GM19025 (cell line): Measurements from ENCODE around the gene IL4R.
"Not testable (repeated sequence)": the region's sequence is repeated elsewhere in the genome, so short reads cannot be mapped to it uniquely, and the experiment has no call there.

Experiments
- ATAC-seq: cut with Tn5 transposase; IDR thresholded peaks from one replicate; pipeline ENCODE4 v1.9.1; 2021; ENCODE audit warnings: mild to moderate bottlenecking, low read depth, moderate library complexity; ENCODE audit not compliant: unreplicated experiment

Gene IL4R

GRCh38 chr16:27327586-27327915, 13.8 kb downstream of the IL4R start:
- no peak for ATAC-seq

GRCh38 chr16:27328937-27329336, 15.2 kb downstream of the IL4R start:
- no peak for ATAC-seq

GRCh38 chr16:27329376-27330079, 15.8 kb downstream of the IL4R start:
- ATAC-seq: not testable (repeated sequence)

GRCh38 chr16:27330542-27330941, 16.8 kb downstream of the IL4R start:
- ATAC-seq: no peak

- no peak for ATAC-seq
These were observed 18.3 kb downstream of the IL4R start for GRCh38 chr16:27332105-27332504.

- no peak for ATAC-seq
These were observed 19.3 kb downstream of the IL4R start for GRCh38 chr16:27333104-27333503.

- ATAC-seq: no peak
These were observed 19.8 kb downstream of the IL4R start for GRCh38 chr16:27333549-27333948.

- no peak for ATAC-seq
These were observed 20.5 kb downstream of the IL4R start for GRCh38 chr16:27334192-27334764.

- ATAC-seq: no peak
These were observed 21.1 kb downstream of the IL4R start for GRCh38 chr16:27334838-27335237.

- ATAC-seq: no peak
These were observed 21.7 kb downstream of the IL4R start for GRCh38 chr16:27335349-27336053.

GRCh38 chr16:27337024-27337423, 23.2 kb downstream of the IL4R start:
- ATAC-seq: no peak

GRCh38 chr16:27339180-27339579, 25.4 kb downstream of the IL4R start:
- ATAC-seq: no peak

- ATAC-seq: no peak
These were observed 26.9 kb downstream of the IL4R start for GRCh38 chr16:27340654-27341053.

- no peak for ATAC-seq
These were observed 27.8 kb downstream of the IL4R start for GRCh38 chr16:27341549-27341948.

GRCh38 chr16:27341971-27342370, 28.2 kb downstream of the IL4R start:
- ATAC-seq: no peak

- ATAC-seq: no peak
These were observed 30.9 kb downstream of the IL4R start for GRCh38 chr16:27344721-27345120.

- ATAC-seq: no peak
These were observed 31.4 kb downstream of the IL4R start for GRCh38 chr16:27345201-27345600.

GRCh38 chr16:27346819-27347218, 33.0 kb downstream of the IL4R start:
- ATAC-seq: no peak

GRCh38 chr16:27347930-27348685, 34.3 kb downstream of the IL4R start:
- ATAC-seq: no peak

- ATAC-seq: no peak
These were observed 35.5 kb downstream of the IL4R start for GRCh38 chr16:27349276-27349675.

- ATAC-seq: no peak
These were observed 36.2 kb downstream of the IL4R start for GRCh38 chr16:27350006-27350405.
